GM23248 (cell line): ENCODE measurements around the gene PRLR.

ENCODE experiments used
- EZH2 ChIP-seq: fragments of 200-600 bp; sonication (generic); IDR thresholded peaks from 2 replicates; pipeline ENCODE4 v1.6.1; 2018; ENCODE audit warnings: antibody characterized with exemption, mild to moderate bottlenecking; ENCODE audit not compliant: insufficient read depth, poor library complexity, severe bottlenecking
- EZH2phosphoT487 ChIP-seq: fragments of 200-600 bp; sonication (generic); IDR thresholded peaks from 2 replicates; pipeline ENCODE4 v1.6.1; 2018; ENCODE audit warnings: antibody characterized with exemption, moderate library complexity, mild to moderate bottlenecking, low read depth; ENCODE audit not compliant: insufficient read depth

DNA sequence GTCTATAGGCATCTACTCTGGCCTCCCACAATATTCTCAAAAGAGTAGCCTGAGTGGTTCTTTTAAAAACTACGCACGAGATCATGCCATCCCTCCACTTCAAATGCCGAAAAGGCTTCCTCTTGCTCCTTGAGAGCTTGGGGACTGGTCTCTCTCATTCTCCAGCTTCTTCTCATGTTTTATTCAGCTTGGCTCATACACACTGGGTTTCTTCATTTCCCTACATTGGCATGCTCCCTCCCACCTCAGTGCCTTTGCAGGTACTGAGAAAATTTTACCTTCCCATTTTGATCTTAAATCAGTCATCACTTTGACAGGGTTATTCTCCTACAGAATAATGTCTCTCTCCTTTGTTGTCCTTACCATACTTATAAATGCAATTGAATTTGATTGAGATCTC is 20.4 kb downstream of the PRLR start:
- TF ChIP-seq EZH2 = no peak
- no peak for TF ChIP-seq EZH2phosphoT487
